Iris pigment epithelial cell (primary cell): ENCODE measurements around the gene AP4E1.
"Not testable (repeated sequence)": the region's sequence is repeated elsewhere in the genome, so short reads cannot be mapped to it uniquely, and the experiment has no call there.

ENCODE experiments used
- DNase-seq: peaks from one replicate; pipeline ENCODE4 v3.0.0-alpha.2; 2011; ENCODE audit warnings: low read depth

The AP4E1 gene

DNA sequence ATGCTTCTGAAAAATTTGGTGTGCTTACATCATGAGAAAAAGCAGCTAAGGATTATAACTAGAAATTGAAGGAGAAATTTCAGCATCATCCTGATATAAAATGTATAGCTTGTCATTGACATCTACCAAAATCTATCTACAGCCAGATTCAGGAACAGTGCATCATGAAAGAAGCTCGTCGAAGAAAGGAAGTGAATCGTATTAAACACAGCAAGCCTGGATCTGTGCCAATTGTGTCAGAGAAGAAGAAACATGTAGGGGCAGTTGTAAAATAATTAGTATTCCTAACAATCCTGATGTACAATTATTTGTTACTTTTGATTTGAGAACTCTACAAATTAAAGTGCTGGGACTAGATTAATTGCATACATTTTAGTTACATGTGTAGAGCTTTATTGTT is 37.2 kb downstream of the AP4E1 start:
- peak; percentile 28 for DNase-seq

GRCh38 chr15:50950745-50951144 is 42.3 kb downstream of the AP4E1 start:
- not testable (repeated sequence) for DNase-seq

- DNase-seq = peak; percentile 61
Measured at GRCh38 chr15:50953302-50953701, 44.8 kb downstream of the AP4E1 start.

- not testable (repeated sequence) for DNase-seq
Measured at GRCh38 chr15:50954837-50955236, 46.4 kb downstream of the AP4E1 start.

- no peak for DNase-seq
Measured at GRCh38 chr15:50959717-50960116, 51.2 kb downstream of the AP4E1 start.

- DNase-seq = no peak
Measured at GRCh38 chr15:50964075-50964474, 55.6 kb downstream of the AP4E1 start.

DNA sequence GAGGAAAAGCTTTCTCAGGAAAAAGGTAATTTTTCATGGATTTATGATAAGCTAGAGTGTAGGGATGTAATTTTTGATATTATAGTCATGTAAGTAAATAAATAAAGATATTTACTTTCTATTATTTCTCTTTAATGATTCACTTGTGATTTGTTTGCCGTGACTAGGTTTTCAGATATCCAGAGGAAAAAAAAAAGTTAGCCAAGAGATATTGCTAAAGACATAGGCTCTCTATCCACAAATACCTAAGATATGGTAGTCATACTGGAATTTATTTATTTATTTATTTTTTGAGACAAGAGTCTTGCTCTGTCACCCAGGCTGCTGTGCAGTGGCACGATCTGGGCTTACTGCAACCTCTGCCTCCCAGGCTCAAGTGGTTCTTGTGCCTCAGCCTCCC is 59.9 kb downstream of the AP4E1 start:
- peak; percentile 44 for DNase-seq

GRCh38 chr15:50970524-50970923 is 62.0 kb downstream of the AP4E1 start:
- DNase-seq = no peak

DNA sequence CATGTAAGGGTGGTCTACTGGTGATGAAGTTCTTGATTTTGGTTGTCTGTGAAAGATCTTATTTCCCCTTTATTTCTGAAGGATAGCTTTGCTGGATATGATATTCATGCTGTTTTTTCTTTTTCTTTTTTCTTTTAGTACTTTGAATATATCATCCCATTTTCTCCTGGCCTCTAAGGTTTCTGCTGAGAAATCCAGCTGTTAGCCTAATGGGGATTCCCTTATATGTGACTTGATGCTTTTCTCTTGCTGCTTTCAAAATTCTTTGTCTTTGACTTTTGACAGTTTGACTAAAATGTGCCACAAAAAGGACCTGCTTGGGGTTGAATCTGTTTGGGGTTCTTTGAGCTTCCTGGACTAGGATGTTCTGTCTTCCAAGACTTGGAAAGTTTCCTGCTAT is 62.6 kb downstream of the AP4E1 start:
- no peak for DNase-seq

DNA sequence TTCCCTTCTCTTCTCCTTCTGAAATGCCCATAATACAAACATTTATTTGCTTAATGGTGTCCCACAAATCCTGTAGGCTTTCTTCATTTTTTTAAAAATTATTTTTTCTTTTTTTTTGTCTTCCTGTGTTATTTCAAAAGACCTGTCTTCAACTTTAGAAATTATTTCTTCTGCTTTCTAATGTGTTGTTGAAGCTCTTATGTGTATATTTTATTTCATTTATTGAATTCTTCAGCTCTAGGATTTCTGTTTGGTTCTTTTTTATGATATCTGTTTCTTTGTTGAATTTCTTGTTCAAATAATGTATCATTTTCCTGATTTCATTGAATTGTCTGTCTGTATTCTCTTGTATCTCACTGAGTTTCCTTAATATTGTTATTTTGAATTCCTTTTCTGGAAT is 63.1 kb downstream of the AP4E1 start:
- DNase-seq = no peak

GRCh38 chr15:50973605-50974004 is 65.1 kb downstream of the AP4E1 start:
- DNase-seq = no peak

- DNase-seq = peak; percentile 55
Measured at GRCh38 chr15:50977162-50977561, 68.7 kb downstream of the AP4E1 start.

- DNase-seq = no peak
Measured at GRCh38 chr15:50978580-50978979, 70.1 kb downstream of the AP4E1 start.

DNA sequence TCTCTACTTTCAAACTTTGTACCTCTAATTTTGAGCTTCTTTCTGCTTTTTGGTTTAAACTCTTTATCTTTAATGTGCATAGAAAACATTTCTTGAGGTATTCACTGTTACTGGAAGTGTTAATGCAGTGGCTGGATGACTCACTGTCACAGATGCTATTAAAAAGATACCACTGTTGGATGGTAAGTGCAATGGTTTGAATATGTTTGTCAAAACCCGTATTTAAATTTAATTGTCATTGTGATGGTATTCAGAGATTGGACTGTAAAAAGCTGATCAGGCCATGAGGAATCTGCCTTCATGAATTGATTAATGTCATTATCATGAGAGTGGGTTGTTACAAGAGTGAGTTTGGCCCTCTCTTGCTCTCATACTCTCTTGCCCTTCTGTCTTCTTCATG is 70.6 kb downstream of the AP4E1 start:
- peak; percentile 44 for DNase-seq

- peak; percentile 20 for DNase-seq
Measured at GRCh38 chr15:50993598-50993997, 85.1 kb downstream of the AP4E1 start.

- DNase-seq = peak; percentile 63
Measured at GRCh38 chr15:50996641-50997040, 88.2 kb downstream of the AP4E1 start.

DNA sequence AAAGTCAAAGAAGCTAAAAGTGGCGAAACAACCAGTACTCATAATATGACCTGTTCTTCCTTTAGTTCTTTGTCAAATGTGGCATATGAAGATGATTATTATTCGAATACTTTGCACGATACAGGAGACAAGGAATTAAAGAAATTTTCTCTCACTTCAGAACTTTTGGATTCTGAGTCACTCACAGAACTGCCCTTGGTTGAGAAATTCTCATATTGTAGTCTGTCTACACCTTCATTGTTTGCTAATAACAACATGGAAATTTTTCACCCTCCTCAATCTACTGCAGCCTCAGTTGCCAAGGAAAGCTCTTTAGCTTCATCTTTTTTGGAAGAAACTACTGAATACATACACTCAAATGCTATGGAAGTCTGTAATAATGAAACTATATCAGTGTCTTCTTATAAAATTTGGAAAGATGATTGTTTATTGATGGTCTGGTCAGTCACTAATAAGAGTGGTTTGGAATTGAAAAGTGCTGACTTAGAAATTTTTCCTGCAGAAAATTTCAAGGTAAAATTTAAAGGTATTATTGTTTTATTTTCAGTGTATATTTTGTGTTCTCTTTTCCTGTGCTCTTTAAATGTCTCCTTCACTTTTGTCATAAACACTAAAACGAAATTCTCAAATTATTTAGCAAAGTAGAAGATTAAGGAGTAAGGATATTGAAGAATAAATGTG is 89.0 kb downstream of the AP4E1 start:
- DNase-seq = no peak

DNA sequence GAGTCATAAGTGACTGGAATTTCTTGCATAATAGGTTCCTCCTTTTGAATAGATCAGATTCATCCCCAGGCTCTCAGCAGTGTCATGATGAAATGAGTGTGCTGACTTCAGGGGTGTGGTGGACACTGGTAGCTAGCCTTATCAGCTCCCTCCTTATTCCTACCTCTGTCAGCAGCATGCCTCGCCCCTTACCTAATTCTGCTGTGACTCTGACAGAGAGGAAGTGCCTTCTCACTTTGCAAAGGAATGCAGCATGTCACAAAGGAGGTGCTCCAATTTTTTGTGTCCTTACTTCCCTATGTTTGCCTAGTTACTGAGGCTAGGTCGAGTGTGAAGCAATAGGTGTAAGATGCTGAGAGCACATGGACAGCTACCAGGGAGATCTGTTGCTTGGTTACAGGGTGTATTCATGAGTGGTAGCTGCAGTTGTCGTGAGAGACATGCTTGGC is 95.6 kb downstream of the AP4E1 start:
- peak; percentile 90 for DNase-seq

DNA sequence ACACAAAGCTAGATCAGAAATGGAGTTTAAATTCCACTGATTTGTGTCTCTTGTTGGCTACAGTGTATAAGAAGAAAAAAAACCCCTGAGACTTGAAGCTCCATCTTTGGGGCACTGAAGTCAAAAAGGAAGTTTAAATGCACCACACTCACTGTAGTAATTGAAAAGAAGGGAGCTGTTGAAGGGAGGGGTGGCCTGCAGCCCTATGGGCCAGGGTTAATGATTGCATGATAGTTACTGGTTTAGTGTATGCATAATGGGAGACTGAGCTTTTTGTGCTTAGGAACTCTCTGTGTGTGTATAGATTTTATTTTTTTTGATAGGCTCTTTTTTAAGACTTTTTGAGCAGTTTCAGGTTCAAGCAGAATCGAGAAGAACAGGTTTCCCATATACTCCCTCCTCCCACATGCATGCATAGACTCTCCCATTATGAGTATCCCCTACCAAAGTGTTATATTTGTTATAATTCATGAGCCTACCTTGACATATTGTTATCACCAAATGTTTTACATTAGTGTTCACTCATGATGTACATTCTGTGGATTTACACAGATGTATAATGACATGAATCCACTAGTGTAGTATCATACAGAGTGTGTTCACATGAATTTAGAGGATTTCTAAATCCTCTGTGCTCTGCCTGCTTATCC is 98.0 kb downstream of the AP4E1 start:
- no peak for DNase-seq

DNA sequence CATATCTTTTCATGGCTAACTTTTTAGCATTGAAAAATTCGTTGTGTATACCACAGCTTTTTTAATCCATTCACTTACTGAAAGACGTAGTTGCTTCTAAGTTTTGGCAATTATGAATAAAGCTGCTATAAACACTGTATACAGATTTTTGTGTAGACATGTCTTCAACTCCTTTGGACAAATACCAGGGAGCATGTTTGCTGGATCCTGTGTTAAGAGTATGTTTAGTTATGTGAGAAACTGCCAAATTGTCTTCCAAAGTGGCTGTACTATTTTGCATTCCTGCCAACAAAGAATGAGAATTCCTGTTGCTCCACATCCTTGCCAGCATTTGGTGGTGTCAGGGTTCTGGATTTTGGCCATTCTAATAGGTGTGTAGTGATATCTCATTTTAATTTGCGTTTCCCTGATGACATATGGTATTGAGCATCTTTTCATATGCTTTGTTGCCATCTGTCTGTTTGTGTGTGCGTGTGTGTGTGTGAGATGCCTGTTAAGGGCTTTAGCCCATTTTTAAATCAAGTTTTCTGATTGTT is 98.7 kb downstream of the AP4E1 start:
- DNase-seq = no peak

GRCh38 chr15:51011212-51011611 is 102.7 kb downstream of the AP4E1 start:
- DNase-seq = no peak

DNA sequence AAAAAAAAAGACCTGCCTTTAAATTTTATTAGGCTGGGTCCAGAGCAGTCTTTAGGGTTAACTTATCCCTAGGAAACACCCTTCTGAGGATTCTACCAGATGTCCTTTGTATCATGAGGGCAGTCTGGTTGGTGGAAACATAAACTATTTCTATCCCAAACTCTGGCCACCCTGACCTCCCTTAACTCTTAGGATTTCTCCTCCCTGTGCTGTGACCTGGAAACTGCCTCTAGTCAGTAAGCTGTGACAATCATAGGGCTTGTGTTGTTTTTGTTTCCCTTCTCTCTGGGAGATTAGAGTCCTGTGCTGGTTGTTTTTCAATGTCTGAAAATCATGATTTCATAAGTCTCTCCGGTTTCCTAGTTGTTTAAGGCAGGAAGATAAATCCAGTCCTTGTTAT is 108.1 kb downstream of the AP4E1 start:
- no peak for DNase-seq

DNA sequence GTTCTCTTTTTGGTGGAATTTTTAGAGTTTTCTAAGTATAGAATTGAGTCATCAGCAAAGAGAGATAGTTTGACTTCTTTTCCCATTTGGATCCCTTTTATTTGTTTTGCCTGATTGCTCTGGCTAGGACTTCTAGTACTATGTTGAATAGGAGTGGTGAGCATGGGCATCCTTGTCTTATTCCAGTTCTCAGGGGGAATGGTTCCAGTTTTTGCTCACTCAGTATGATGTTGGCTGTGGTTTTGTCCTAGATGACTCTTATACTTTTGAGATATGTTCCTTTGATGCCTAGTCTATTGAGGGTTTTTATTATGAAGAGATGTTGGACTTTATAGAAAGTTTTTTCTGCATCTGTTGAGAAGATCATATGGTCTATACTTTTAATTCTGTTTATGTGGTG is 113.7 kb downstream of the AP4E1 start:
- DNase-seq = no peak

DNA sequence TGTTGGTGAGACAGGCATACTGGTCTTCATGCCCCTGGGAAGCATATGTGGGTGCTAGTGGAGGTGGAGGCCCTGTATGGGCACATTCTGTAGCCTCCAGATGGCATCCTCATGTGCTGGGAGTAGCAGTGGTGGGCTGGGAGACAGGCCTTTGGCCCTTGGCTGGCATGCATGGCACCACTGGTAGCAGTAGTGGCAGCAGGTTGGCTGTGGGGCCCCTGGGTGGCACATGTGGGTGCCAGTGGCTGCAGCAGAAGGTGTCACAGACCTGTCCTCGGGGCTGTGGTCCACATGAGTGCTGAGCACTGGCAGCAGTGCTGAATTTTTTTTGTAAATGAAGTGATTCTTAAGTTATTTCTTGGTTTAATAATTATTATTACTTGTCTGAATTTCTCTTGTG is 115.0 kb downstream of the AP4E1 start:
- no peak for DNase-seq
